Effector CD4-positive, alpha-beta T cell (primary cell): ENCODE measurements around the gene PLS1.
"Not testable (repeated sequence)": the region's sequence is repeated elsewhere in the genome, so short reads cannot be mapped to it uniquely, and the experiment has no call there.

Source experiments
- DNase-seq: peaks from one replicate; pipeline ENCODE4 v3.0.0-alpha.2; 2020
- total RNA-seq: gene quantifications from one replicate; lab custom pipeline; 2026; lab: John Stamatoyannopoulos, UW

The PLS1 gene
- total RNA-seq = 2.3 reads per million, percentile 5 among the genes with 10 or more reads in this experiment

GRCh38 chr3:142595951-142596725 is at the start of gene PLS1:
PLS1 (plus strand) TSS chr3:142596393; CDS start chr3:142664238, 67,845 bp downstream.
- DNase-seq = peak; percentile 73

GRCh38 chr3:142549986-142550385 is 46.2 kb upstream of the PLS1 start:
- no peak for DNase-seq

GRCh38 chr3:142552579-142552978 is 43.6 kb upstream of the PLS1 start:
- not testable (repeated sequence) for DNase-seq

GRCh38 chr3:142553741-142554140 is 42.5 kb upstream of the PLS1 start:
- no peak for DNase-seq

GRCh38 chr3:142560118-142560517 is 36.1 kb upstream of the PLS1 start:
- DNase-seq = no peak

- no peak for DNase-seq
These were observed 32.6 kb upstream of the PLS1 start for GRCh38 chr3:142563496-142563997.

GRCh38 chr3:142566096-142566495 is 30.1 kb upstream of the PLS1 start:
- no peak for DNase-seq

- no peak for DNase-seq
These were observed 27.7 kb upstream of the PLS1 start for GRCh38 chr3:142568393-142569017.

GRCh38 chr3:142569422-142569821 is 26.8 kb upstream of the PLS1 start:
- DNase-seq = not testable (repeated sequence)

- not testable (repeated sequence) for DNase-seq
These were observed 22.0 kb upstream of the PLS1 start for GRCh38 chr3:142574223-142574622.

- DNase-seq = no peak
These were observed 21.5 kb upstream of the PLS1 start for GRCh38 chr3:142574665-142575064.

- DNase-seq = no peak
These were observed 19.4 kb upstream of the PLS1 start for GRCh38 chr3:142576792-142577191.

- DNase-seq = no peak
These were observed 18.4 kb upstream of the PLS1 start for GRCh38 chr3:142577696-142578328.

- peak; percentile 90 for DNase-seq
These were observed 17.6 kb upstream of the PLS1 start, which contains the start of gene ATR for GRCh38 chr3:142578329-142579223. ATR (minus strand) TSS chr3:142578733; CDS start chr3:142578704, 29 bp downstream.

- no peak for DNase-seq
These were observed 16.2 kb upstream of the PLS1 start for GRCh38 chr3:142580061-142580423.

- not testable (repeated sequence) for DNase-seq
These were observed 15.1 kb upstream of the PLS1 start for GRCh38 chr3:142581070-142581469.

GRCh38 chr3:142586803-142587406 is 9.3 kb upstream of the PLS1 start:
- peak; percentile 15 for DNase-seq

- no peak for DNase-seq
These were observed 7.5 kb upstream of the PLS1 start for GRCh38 chr3:142588703-142589102.

- not testable (repeated sequence) for DNase-seq
These were observed 3.9 kb upstream of the PLS1 start for GRCh38 chr3:142592268-142592667.

- no peak for DNase-seq
These were observed 1.1 kb upstream of the PLS1 start for GRCh38 chr3:142595141-142595540.

GRCh38 chr3:142595581-142595950 is 627 bp upstream of the PLS1 start:
- no peak for DNase-seq

- DNase-seq = no peak
These were observed 514 bp downstream of the PLS1 start for GRCh38 chr3:142596726-142597088.
